ENCODE data around the gene COL16A1. TPM values are rescaled to one million over a fixed set of nuclear protein-coding genes. Genes with fewer than 3 reads are reported as not detected.

Gene COL16A1
- total and polyA plus RNA-seq, 2 of the 13 experiments (the other 11 are each of a cell fraction or from before 2014, with no cell fraction given) = 4.3 to 12.2 TPM

- Histone ChIP-seq H3K4me1 (ENCODE audit: insufficient read depth, low read length) (peaks cover 9% of the 10 kb centered on the region; the same call in 1 of the 2 replicates), H3K4me3 (replicated peaks in 1 of 3; ENCODE audit: insufficient read depth in 1 of 3, low read depth in 2 of 3, low read length in 3 of 3) (no peak overlapping the region), H3K9me3 (ENCODE audit: low read length) (no peaks in the 10 kb centered on the region), H3K27me3 (ENCODE audit: control insufficient read depth in 1 of 2, insufficient read depth in 2 of 2, low read length in 2 of 2) (peaks cover 7 to 45% of the 10 kb centered on the region in 2 experiments), H3K79me2 (ENCODE audit: insufficient read depth, low read length) (no peaks in the 10 kb centered on the region), H3K27ac (ENCODE audit: extremely low read length, insufficient read depth, low read length) (no peak overlapping the region), H3K4me2 (ENCODE audit: low read depth, low read length) (no peak overlapping the region), H3K9ac (ENCODE audit: insufficient read depth, low read depth, low read length) (no peak overlapping the region), H4K20me1 (ENCODE audit: insufficient read depth, low read length) (no peaks in the 10 kb centered on the region), H3K36me3 (replicated peaks in 1 of 2; ENCODE audit: control insufficient read depth in 1 of 2, insufficient read depth in 2 of 2, low read length in 2 of 2) (no peaks in the 10 kb centered on the region), H2AFZ (ENCODE audit: low read length) (no peak overlapping the region)
- CTCF ChIA-PET (ENCODE audit: low intra/inter-chr PET ratio, low total read pairs) = no interaction called here
- intact Hi-C loops (cut with micrococcal nuclease; ENCODE audit: unreplicated experiment) (no loop called here), in situ Hi-C loops (cut with HindIII; ENCODE audit: extremely low pct_ligation_motif_present, low pct_unique_long_range_greater_than_20kb) (no loop called here)
- POLR2A ChIA-PET = no interaction called here
- TF ChIP-seq AKAP8 (CRISPR knock-in tag; IDR thresholded peaks at IDR 0.05) (no peak), ZNF160 (CRISPR knock-in tag; IDR thresholded peaks at IDR 0.05) (no peak), ZNF816 (CRISPR knock-in tag; IDR thresholded peaks at IDR 0.05; ENCODE audit: borderline replicate concordance) (no peak), ZBTB3 (CRISPR knock-in tag; IDR thresholded peaks at IDR 0.05; ENCODE audit: borderline replicate concordance, low read depth) (no peak), ZNF317 (CRISPR knock-in tag; IDR thresholded peaks at IDR 0.05) (no peak), E2F2 (CRISPR knock-in tag; IDR thresholded peaks at IDR 0.05; ENCODE audit: borderline replicate concordance) (no peak), THAP11 (CRISPR knock-in tag; IDR thresholded peaks at IDR 0.05) (no peak), ATAD3A (CRISPR knock-in tag; IDR thresholded peaks at IDR 0.05) (no peak), ZNF773 (CRISPR knock-in tag; IDR thresholded peaks at IDR 0.05; ENCODE audit: borderline replicate concordance) (no peak), ZNF724P (CRISPR knock-in tag; IDR thresholded peaks at IDR 0.05; ENCODE audit: borderline replicate concordance) (no peak), MLXIP (CRISPR knock-in tag; IDR thresholded peaks at IDR 0.05; ENCODE audit: borderline replicate concordance) (no peak), SAFB2 (CRISPR knock-in tag; IDR thresholded peaks at IDR 0.05; ENCODE audit: borderline replicate concordance, low read depth) (no peak), POLR2AphosphoS5 (IDR thresholded peaks at IDR 0.05; ENCODE audit: low read depth, low read length) (no peak)
- no peak for ATAC-seq
- 16% methylated on average over 2 of the region's 2 CpGs for WGBS (ENCODE audit: low lambda C conversion rate)
- FAIRE-seq = no peak
- no TSS peak for BruUV-seq (replicated peaks)
- no peak for DNase-seq (ENCODE audit: low spot score)
Observed at GRCh38 chr1:31615939-31616338, 87.9 kb downstream of the COL16A1 start.
